Forelimb muscle (tissue), 1 donor: ENCODE results near the gene SKAP1. TPM values are rescaled to one million over a fixed set of nuclear protein-coding genes. Genes with fewer than 3 reads are reported as not detected.
"Not testable (repeated sequence)": the region's sequence is repeated elsewhere in the genome, so short reads cannot be mapped to it uniquely, and the experiment has no call there.

Source experiments
- DNase-seq: peaks from one replicate; pipeline ENCODE4 v3.0.0-alpha.2; 2013; ENCODE audit warnings: low read depth
- polyA plus RNA-seq: library from polyadenylated mRNA; unstranded; fragments of 120-200 nt; gene quantifications from one replicate; pipeline ENCODE4 v1.2.1, GENCODE V29; 2013; ENCODE audit not compliant: insufficient read length

Gene SKAP1
- polyA plus RNA-seq, 1 donor, result 0.30 TPM

- no peak for DNase-seq
Observed at GRCh38 chr17:48285614-48286013, 144.4 kb downstream of the SKAP1 start.

GRCh38 chr17:48283907-48284306 is 146.1 kb downstream of the SKAP1 start:
- DNase-seq, result no peak

- no peak for DNase-seq
Observed at GRCh38 chr17:48283411-48283810, 146.6 kb downstream of the SKAP1 start.

- DNase-seq, result no peak
Observed at GRCh38 chr17:48282303-48282702, 147.7 kb downstream of the SKAP1 start.

GRCh38 chr17:48278760-48279491 is 151.1 kb downstream of the SKAP1 start:
- no peak for DNase-seq

- no peak for DNase-seq
Observed at GRCh38 chr17:48276776-48277175, 153.2 kb downstream of the SKAP1 start.

- DNase-seq, result no peak
Observed at GRCh38 chr17:48270899-48271298, 159.1 kb downstream of the SKAP1 start.

- DNase-seq, result no peak
Observed at GRCh38 chr17:48269209-48269608, 160.8 kb downstream of the SKAP1 start.

GRCh38 chr17:48263731-48264035 is 166.3 kb downstream of the SKAP1 start:
- no peak for DNase-seq

GRCh38 chr17:48262982-48263730 is 166.9 kb downstream of the SKAP1 start:
- no peak for DNase-seq

GRCh38 chr17:48261297-48261880 is 168.6 kb downstream of the SKAP1 start:
- no peak for DNase-seq

GRCh38 chr17:48259694-48260291 is 170.2 kb downstream of the SKAP1 start:
- DNase-seq, result no peak

- DNase-seq, result no peak
Observed at GRCh38 chr17:48258331-48258730, 171.7 kb downstream of the SKAP1 start.

- no peak for DNase-seq
Observed at GRCh38 chr17:48255759-48256158, 174.3 kb downstream of the SKAP1 start.

- DNase-seq, result no peak
Observed at GRCh38 chr17:48254896-48255295, 175.1 kb downstream of the SKAP1 start.

- no peak for DNase-seq
Observed at GRCh38 chr17:48253975-48254374, 176.0 kb downstream of the SKAP1 start.

- DNase-seq, result no peak
Observed at GRCh38 chr17:48251950-48252349, 178.1 kb downstream of the SKAP1 start.

GRCh38 chr17:48250949-48251348 is 179.1 kb downstream of the SKAP1 start:
- DNase-seq, result no peak

GRCh38 chr17:48250059-48250458 is 180.0 kb downstream of the SKAP1 start:
- not testable (repeated sequence) for DNase-seq

- DNase-seq, result no peak
Observed at GRCh38 chr17:48247603-48248002, 182.4 kb downstream of the SKAP1 start.

- DNase-seq, result no peak
Observed at GRCh38 chr17:48247038-48247437, 183.0 kb downstream of the SKAP1 start.

- no peak for DNase-seq
Observed at GRCh38 chr17:48246612-48247011, 183.4 kb downstream of the SKAP1 start.
